Measurements from ENCODE around the gene CHERP. TPM values are rescaled to one million over a fixed set of nuclear protein-coding genes. Genes with fewer than 3 reads are reported as not detected.

The CHERP gene
- total and polyA plus RNA-seq, 2 of the 13 experiments (the other 11 are each of a cell fraction or from before 2014, with no cell fraction given): 4.3 to 5.4 TPM

GRCh38 chr19:16495982-16496612 is 46.1 kb downstream of the CHERP start, which contains the start of the genes C19orf44 and CALR3 (continued):
- TF ChIP-seq, protein P1, sequence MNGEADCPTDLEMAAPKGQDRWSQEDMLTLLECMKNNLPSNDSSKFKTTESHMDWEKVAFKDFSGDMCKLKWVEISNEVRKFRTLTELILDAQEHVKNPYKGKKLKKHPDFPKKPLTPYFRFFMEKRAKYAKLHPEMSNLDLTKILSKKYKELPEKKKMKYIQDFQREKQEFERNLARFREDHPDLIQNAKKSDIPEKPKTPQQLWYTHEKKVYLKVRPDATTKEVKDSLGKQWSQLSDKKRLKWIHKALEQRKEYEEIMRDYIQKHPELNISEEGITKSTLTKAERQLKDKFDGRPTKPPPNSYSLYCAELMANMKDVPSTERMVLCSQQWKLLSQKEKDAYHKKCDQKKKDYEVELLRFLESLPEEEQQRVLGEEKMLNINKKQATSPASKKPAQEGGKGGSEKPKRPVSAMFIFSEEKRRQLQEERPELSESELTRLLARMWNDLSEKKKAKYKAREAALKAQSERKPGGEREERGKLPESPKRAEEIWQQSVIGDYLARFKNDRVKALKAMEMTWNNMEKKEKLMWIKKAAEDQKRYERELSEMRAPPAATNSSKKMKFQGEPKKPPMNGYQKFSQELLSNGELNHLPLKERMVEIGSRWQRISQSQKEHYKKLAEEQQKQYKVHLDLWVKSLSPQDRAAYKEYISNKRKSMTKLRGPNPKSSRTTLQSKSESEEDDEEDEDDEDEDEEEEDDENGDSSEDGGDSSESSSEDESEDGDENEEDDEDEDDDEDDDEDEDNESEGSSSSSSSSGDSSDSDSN (CRISPR knock-in tag; IDR thresholded peaks at IDR 0.05): peak; percentile 40
- TF ChIP-seq TFAP4 (IDR thresholded peaks at IDR 0.05; ENCODE audit: borderline replicate concordance, low read depth) (no peak), ARHGAP35 (CRISPR knock-in tag; IDR thresholded peaks at IDR 0.05; ENCODE audit: borderline replicate concordance) (no peak), GATAD2A (CRISPR knock-in tag; IDR thresholded peaks at IDR 0.05) (peak; percentile 36), NFYB (CRISPR knock-in tag; IDR thresholded peaks at IDR 0.05) (peak; percentile 99), GRHL1 (CRISPR knock-in tag; conservative IDR thresholded peaks at IDR 0.05) (no peak), ZNF577 (CRISPR knock-in tag; IDR thresholded peaks at IDR 0.05; ENCODE audit: borderline replicate concordance, low read depth) (no peak), HCFC1 (IDR thresholded peaks at IDR 0.05; ENCODE audit: low read depth, low read length) (peak; percentile 98), PBX2 (CRISPR knock-in tag; IDR thresholded peaks at IDR 0.05) (no peak), ZNF335 (CRISPR knock-in tag; IDR thresholded peaks at IDR 0.05) (peak; percentile 81), ZNF788 (CRISPR knock-in tag; IDR thresholded peaks at IDR 0.05; ENCODE audit: borderline replicate concordance) (peak; percentile 75; the same call in 1 of the 2 replicates), SALL1 (CRISPR knock-in tag; IDR thresholded peaks at IDR 0.05) (peak; percentile 88), KMT2B (CRISPR knock-in tag; IDR thresholded peaks at IDR 0.05) (peak; percentile 64; the same call in 1 of the 2 replicates), CREM (IDR thresholded peaks at IDR 0.05) (peak; percentile 100), CREM (CRISPR knock-in tag; IDR thresholded peaks at IDR 0.05) (no peak), POLR2AphosphoS5 (IDR thresholded peaks at IDR 0.05; ENCODE audit: low read depth, low read length) (peak; percentile 52; the same call in 1 of the 2 replicates), MAZ (IDR thresholded peaks at IDR 0.05; ENCODE audit: borderline replicate concordance, low read depth, low read length) (no peak), MAZ (CRISPR knock-in tag; IDR thresholded peaks at IDR 0.05; ENCODE audit: low read depth) (peak; percentile 62), ETV6 (CRISPR knock-in tag; conservative IDR thresholded peaks at IDR 0.05) (0 out of 2 replicates have a peak, but pooled peaks have one; percentile 42), POGZ (CRISPR knock-in tag; IDR thresholded peaks at IDR 0.05) (peak; percentile 77)
- TF ChIP-seq, protein P2, sequence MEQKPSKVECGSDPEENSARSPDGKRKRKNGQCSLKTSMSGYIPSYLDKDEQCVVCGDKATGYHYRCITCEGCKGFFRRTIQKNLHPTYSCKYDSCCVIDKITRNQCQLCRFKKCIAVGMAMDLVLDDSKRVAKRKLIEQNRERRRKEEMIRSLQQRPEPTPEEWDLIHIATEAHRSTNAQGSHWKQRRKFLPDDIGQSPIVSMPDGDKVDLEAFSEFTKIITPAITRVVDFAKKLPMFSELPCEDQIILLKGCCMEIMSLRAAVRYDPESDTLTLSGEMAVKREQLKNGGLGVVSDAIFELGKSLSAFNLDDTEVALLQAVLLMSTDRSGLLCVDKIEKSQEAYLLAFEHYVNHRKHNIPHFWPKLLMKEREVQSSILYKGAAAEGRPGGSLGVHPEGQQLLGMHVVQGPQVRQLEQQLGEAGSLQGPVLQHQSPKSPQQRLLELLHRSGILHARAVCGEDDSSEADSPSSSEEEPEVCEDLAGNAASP (CRISPR knock-in tag; IDR thresholded peaks at IDR 0.05; ENCODE audit: borderline replicate concordance): peak; percentile 18; the same call in 1 of the 2 replicates
- TF ChIP-seq, protein P3, sequence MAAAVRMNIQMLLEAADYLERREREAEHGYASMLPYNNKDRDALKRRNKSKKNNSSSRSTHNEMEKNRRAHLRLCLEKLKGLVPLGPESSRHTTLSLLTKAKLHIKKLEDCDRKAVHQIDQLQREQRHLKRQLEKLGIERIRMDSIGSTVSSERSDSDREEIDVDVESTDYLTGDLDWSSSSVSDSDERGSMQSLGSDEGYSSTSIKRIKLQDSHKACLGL (CRISPR knock-in tag; IDR thresholded peaks at IDR 0.05): peak; percentile 89; the same call in 1 of the 2 replicates

All from HepG2 (cell line).